ENCODE data around the gene JAK1.
A peak's percentile ranks its signal among the peaks of the same experiment; 100 is the strongest.

Gene JAK1

DNA sequence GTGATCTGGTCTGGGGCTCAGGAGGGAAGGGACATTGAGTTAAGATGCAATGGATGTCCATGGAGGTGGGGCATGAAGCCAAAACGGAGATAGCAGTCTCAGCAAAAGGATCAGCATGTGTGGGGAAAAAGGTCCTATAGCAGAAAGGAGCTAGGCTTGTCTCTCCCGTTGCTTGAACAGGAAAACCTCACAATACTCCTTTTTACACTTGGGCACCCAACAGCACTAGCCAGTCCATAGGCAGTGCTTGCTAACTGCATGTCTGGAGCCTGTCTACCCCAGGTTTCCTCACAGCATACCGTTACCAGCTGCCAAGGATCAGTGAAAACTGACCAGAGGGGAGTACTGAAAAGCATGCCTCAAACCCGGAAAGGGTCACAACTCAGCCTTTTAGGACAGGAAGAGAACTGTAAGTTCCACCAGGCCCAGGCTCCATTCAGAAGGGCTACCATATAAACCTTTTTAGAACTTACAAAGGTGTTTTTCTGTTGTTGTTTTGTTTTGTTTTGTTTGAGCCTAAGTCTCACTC is 78.6 kb downstream of the JAK1 start:
- no peak for DNase-seq

DNA sequence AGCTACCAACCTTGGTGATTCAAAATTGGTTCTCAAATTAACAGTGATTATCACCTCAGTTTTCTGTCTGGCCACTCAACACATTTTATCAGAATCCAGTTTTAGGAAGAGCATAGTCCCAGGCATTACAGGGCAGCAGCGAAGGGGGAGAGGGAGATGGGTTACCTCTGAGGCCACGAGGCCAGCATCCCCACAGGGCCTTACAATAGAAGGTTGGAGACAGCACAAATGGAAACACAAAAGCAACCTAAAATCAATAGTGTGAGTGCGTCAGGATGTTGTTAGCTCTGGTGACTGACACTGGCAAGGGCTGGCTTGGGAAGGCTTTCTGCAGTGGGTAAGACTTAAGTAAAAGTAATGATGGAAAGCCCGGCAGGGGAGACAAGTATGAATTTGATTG is 79.5 kb downstream of the JAK1 start:
- no peak for DNase-seq

- no peak for DNase-seq
Measured at GRCh38 chr1:64885648-64886047, 80.7 kb downstream of the JAK1 start.

DNA sequence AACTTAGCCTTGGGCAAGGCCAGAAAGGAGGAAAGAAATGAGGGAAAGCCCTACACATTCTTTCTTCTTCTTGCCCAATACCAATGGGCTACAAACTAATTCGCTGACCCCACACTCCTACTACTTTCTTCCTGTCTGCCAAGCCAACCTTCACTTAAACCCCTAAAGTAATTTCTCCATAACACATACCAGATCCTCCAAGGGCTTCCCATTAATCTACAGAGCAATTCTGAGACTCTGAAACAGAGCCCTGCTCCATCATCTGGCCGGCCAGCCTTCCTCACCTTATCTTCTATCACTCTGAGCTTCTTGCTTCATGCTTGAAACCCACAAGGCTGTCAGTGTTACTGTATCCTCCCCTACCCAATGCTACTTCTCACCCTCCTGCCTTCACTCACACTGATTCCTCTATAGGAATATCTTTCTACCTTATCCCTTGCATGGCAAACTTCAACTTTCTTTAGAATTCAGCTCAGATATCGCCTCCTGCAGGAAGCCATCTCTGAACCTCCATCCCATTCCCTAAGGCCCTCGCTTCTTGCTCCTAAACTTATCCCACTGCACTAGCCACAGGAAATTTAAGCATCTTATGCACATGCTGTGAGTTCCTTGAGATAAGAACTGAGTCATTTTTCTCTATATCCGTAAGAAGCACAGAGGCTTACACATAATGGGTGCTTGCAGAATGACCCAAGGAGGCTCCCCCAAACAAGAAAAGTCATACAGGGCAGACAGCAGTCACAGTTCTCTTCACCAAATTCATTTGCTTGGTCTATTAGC is 81.9 kb downstream of the JAK1 start:
- no peak for DNase-seq

GRCh38 chr1:64882574-64883255 is 83.6 kb downstream of the JAK1 start:
- DNase-seq, result no peak

DNA sequence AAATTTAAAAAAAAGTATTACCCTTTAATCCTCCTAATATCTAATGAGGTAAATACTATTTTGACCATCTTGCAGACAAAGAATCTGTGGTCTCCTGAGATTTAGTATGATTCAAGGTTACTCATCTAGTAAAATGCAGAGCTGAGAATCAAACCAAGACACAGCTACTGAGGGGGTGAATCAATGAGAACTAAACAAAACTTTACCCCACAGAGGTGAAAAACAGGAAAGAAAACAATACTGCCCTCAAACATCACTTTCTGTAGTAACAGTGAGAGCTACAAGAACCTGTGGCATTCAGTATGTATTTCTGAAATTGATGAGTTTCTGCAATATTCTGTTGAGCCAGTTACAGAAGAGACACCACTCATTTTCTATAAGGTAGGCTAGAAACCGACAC is 85.1 kb downstream of the JAK1 start:
- DNase-seq, result peak; percentile 61

DNA sequence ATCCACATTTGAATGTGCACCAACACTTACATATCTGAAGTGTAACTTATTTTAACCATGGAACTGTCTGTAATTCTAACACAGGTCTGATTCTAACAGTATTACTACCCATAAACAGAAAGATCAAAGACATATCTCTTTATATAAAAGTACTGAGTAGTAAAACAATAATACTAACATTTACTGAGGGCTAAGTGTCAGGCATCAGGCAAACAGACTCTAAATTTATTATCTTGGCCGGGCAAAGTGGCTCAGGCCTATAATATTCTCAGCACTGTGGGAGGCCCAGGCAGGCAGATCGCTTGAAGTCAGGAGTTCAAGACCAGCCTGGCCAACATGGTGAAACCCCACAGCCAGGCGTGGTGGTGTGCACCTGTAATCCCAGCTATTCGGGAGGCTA is 85.9 kb downstream of the JAK1 start:
- DNase-seq, result no peak

DNA sequence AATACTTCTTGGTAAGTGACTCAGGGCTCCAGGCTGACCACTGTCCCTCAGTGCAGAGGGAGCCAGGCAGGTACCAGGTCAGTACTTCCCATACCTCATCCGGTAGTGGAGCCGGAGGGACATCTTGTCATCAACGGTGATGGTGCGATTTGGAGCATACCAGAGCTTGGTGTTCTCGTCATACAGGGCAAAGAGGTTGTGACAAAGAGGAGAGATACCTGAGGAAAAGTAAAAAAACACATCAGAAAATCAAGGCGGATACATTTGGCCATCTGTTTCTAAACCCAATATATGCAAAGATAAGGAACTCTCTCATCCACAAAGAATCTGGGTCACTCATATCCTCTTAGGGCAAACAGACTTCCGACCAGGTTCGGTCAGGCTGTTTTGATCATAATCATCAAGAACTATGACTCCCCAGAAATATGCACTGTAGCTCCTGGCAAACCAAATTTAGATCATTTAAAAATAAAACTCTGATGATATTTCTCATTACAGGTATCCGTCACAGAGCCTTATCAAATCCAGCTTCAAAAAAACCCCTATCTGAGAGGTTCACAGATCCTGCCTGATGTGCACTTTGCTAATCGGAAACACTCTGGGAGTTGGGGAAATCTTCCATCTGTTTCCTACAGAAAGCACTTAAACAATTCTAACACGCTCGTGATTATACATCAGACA is 87.3 kb downstream of the JAK1 start:
- DNase-seq, result peak; percentile 72

DNA sequence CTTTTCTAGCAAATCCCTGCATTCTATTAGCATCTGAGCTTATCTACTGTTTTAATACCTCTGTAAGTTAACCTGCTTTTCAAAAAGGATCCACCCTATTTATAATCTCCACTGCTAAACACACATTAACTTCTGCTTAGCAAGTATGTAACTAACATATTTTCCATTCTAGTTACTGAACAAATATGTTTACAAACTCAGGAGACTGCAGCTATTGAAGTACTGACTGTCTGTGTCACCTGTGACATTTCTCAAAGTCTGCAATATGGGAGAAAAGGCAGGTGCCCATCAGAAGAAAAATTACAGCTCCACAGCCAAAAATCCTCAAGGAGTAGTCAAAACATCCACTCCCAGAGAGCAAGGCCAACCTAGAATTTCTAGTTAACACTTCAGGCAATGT is 88.3 kb downstream of the JAK1 start:
- DNase-seq, result no peak

GRCh38 chr1:64877598-64877997 is 88.8 kb downstream of the JAK1 start:
- DNase-seq, result no peak

DNA sequence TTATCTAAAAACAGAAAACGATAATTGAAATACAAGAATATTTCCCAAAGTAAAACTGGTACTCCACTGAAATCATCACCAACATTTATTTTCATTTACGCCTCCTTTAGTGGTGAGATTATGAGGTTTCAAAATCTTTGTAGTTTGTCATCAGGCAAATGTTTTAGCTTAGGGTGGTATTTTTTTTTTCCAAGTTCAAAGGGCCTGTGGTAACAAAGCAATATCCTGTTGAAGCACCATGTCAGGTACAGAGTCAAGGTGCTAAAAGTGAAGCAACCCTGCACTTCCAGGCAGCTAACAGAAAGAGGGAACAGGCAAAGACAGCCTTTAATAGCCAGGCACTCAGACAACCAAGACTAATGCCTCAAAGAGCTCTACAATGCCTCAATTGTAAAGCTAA is 89.2 kb downstream of the JAK1 start:
- no peak for DNase-seq

- DNase-seq, result no peak
Measured at GRCh38 chr1:64875606-64876005, 90.7 kb downstream of the JAK1 start.

DNA sequence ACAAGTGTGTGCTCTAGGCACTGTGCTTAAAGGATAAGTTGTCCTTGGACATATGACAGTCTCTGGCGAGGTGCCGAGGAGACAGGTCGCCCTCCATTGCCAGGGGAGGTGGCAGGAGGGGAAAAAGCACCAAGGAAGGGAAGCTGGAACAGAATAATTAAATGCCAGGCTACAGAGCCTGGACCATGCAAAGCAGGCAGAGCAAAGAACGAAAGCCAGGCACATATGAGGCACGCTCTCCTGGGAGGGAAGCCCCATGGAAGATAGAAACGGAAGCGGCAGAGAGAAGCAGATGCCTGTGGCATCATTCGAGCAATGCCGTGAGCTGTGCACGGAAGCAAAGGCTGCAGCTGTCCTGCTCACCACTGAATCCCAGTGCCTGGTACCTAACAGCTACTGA is 91.2 kb downstream of the JAK1 start:
- DNase-seq, result no peak

- no peak for DNase-seq
Measured at GRCh38 chr1:64874666-64875065, 91.7 kb downstream of the JAK1 start.

DNA sequence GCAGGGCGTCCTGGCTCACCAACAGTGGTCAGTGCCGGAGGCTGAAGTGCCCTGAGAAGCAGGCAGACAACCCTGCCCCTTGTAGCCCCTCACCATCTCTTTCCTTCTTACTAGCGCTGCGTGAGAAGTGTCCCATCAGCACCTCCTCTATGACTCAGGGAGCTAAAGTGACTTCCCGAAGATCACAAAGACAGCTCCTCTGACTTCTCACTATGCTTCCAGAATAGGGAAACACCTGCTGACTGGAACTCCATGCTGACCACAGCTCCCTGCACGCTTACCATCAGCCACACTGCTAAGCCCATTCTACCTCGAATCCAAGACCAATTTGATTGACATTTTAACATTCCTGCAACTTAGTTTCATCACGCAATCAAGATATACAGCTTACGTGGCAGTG is 92.8 kb downstream of the JAK1 start:
- DNase-seq, result no peak

DNA sequence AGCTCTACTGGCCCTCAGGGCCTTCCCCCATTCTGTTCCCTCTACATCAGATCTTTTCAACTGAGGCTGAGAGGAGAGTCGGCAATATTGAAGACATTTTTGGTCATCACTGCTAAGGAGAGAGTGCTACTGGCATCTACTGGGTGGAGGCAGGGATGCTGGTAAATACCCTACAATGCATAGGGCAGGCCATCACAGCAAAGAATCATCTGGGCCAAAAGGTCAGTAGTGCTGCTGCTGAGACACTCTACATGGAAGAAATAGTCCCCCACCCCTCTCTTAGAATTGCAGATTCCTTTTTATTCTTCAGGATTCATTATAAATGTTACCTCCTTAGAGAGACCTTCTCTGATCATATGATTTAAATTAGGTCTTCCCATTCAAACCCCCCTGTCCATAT is 94.3 kb downstream of the JAK1 start:
- DNase-seq, result no peak

DNA sequence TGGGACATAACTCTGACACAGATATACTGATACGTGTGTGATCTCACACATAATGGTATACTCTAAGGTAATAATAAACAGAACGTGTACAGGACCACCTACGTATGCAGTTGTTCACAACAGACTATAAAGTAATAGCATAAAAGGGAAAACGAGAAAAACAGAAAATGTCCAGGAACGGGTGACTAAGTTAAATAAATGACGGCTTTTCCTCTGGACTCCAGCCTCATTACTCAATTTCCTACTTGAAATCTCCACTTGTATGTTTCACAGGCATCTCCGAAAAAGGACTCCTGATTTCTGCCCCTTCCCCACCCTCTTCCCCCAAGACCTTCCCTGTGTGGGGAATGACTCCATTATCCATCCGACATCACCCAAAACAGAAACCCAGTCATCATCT is 95.1 kb downstream of the JAK1 start:
- DNase-seq, result no peak

GRCh38 chr1:64867266-64867665 is 99.1 kb downstream of the JAK1 start:
- DNase-seq, result no peak

DNA sequence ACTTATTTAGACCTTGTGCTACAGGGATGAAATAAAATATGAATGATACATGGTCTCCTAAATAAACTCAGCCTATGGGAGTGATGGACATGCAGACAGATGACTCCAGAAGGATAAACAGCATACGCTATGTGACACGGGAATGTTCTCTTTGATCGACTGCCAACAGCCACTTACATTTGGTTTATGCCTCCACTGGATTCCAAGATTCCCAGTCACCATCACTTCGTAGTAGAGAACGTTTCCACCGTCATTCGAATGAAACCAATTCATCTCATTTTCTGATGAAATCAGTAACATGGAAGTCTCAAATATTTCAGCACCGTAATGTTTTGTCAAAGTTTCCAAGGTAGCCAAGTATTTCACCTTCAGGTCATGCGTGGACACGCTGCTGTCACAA is 99.7 kb downstream of the JAK1 start:
- DNase-seq, result no peak

GRCh38 chr1:64865105-64865757 is 101.1 kb downstream of the JAK1 start:
- DNase-seq, result no peak

GRCh38 chr1:64864018-64864940 is 102.1 kb downstream of the JAK1 start:
- no peak for DNase-seq

GRCh38 chr1:64861611-64862010 is 104.7 kb downstream of the JAK1 start:
- peak; percentile 45 for DNase-seq
